T-helper 2 cell treated with Interferon-gamma antibody and Interleukin-4, amounts not matched to agents 5 μg/mL and 100 μg/mL, for 36 hours (primary cell): Measurements from ENCODE around the gene HLCS.
"Not testable (repeated sequence)": the region's sequence is repeated elsewhere in the genome, so short reads cannot be mapped to it uniquely, and the experiment has no call there.

Experiments used
- DNase-seq: peaks from one replicate; pipeline ENCODE4 v3.0.0; 2021; ENCODE audit warnings: low spot score
- H3K27ac Mint-ChIP-seq: one replicate; pipeline ENCODE4 v1.8.0; 2021; ENCODE audit warnings: mild to moderate bottlenecking, mixed read lengths
- H3K27me3 Mint-ChIP-seq: one replicate; pipeline ENCODE4 v1.8.0; 2021; ENCODE audit warnings: low read depth, mixed read lengths
- H3K36me3 Mint-ChIP-seq: one replicate; pipeline ENCODE4 v1.8.0; 2021; ENCODE audit warnings: low read depth, mixed read lengths
- H3K4me1 Mint-ChIP-seq: one replicate; pipeline ENCODE4 v1.8.0; 2021; ENCODE audit warnings: low read depth, mixed read lengths
- H3K4me3 Mint-ChIP-seq: one replicate; pipeline ENCODE4 v1.8.0; 2022; ENCODE audit warnings: mild to moderate bottlenecking, moderate library complexity, mixed read lengths
- H3K9me3 Mint-ChIP-seq: one replicate; pipeline ENCODE4 v1.8.0; 2021; ENCODE audit warnings: mixed read lengths

Gene HLCS

DNA sequence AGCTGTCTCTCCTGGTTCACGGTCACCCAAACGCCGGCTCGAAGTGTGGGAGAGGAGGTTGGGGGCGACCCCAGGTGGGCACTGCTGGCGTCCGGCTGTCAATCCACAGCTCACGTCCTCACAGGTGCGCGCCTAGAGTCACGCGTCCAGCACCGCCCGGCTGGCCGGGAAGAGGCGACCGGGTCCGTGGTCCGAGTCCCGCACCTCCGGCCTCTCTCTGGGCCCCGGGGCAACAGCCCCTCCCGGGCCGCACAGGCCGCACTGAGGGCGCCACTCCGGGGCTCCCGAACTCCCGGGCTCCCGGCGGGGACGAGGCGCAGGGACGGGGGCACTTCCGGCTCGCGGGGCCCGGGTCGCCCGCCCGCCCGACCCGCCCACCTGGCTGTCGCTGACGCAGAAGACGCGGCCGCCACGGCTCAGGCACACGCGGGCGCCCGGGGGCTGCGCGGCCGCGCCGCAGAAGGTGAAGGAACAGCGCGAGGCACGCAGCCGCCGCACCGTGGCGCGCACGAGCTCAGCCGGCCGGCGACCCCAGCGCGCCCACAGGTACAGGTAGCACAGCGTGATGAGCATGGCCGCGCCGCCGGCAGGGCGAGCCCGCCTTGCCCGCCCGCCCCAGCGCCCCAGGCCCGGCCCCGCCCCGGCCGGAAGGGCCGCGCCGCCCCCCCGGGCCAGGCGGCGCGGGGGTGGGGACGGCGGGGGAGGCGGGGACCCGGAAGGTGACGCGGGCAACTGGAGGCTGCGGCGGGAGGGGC, at the start of gene HLCS:
Gene HLCS, minus strand, starts transcription at position 604 of the 755 bp plus-strand sequence. Its CDS starts 31 bp downstream, at position 573.
- Mint-ChIP-seq H3K27ac (peak within 1 kb of the TSS; percentile 83), H3K36me3 (peaks cover 7% of the 10 kb centered on the region), H3K9me3 (no peaks in the 10 kb centered on the region), H3K4me1 (peaks cover 17% of the 10 kb centered on the region), H3K27me3 (no peaks in the 10 kb centered on the region), H3K4me3 (peak within 1 kb of the TSS; percentile 78)
- peak; percentile 75 for DNase-seq

DNA sequence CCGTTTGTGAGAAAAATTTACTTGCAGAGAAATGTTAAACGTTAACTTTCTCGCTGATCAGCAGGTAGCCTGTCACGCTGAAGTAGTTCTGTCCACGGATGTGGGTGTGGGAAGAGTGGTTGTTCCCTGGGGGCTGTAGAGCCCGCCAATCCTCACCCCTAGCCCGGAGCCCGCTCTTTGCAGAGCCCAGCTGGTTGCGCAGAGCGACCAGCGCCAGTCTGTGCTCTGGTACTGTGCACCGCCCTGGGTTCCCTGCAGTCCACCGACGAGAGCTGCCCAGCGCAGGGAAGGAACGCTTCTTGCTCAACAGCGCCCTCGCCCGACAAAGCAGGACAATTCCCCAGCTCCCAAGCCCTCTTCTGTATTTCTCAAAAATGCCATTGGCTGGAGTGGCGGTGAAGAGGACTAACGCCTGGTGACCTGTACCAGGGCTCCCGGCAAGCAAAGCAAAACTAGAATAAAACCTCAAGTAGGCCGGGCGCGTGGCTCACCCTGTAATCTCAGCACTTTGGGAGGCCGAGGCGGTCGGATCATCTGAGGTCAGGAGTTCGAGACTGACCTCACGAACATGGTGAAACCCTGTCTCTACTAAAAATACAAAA, 43.4 kb upstream of the HLCS start:
- H3K36me3 Mint-ChIP-seq = no peaks in the 10 kb centered on the region
- peak overlapping the region; percentile 78 for H3K4me3 Mint-ChIP-seq
- no peaks in the 10 kb centered on the region for H3K9me3 Mint-ChIP-seq
- DNase-seq = peak; percentile 73
- H3K27ac Mint-ChIP-seq = no peak overlapping the region
- H3K27me3 Mint-ChIP-seq = peaks cover 51% of the 10 kb centered on the region
- peaks cover 15% of the 10 kb centered on the region for H3K4me1 Mint-ChIP-seq

DNA sequence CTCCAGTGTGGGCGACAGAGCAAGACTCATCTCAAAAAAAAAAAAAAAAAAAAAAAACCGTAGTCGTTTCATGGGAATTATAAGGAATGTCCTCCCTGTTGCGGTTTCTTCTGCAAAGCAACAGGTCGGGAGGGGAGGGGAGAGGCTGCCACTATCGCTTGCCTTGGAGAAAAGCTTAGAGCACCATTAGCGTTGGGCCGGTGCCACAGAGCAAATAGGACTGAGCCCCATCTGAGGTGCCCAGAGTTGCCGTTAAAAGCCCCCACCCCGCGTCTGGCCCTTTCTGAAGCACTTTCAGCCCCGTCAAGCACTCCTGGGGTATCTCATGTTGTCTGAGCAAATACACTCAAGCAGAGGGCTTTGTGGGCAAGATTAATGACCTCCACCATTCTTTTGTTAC, 42.3 kb upstream of the HLCS start:
- Mint-ChIP-seq H3K9me3 (no peaks in the 10 kb centered on the region), H3K4me3 (no peak overlapping the region), H3K36me3 (no peaks in the 10 kb centered on the region), H3K27ac (no peak overlapping the region), H3K27me3 (peaks cover 48% of the 10 kb centered on the region), H3K4me1 (peaks cover 15% of the 10 kb centered on the region)
- no peak for DNase-seq

DNA sequence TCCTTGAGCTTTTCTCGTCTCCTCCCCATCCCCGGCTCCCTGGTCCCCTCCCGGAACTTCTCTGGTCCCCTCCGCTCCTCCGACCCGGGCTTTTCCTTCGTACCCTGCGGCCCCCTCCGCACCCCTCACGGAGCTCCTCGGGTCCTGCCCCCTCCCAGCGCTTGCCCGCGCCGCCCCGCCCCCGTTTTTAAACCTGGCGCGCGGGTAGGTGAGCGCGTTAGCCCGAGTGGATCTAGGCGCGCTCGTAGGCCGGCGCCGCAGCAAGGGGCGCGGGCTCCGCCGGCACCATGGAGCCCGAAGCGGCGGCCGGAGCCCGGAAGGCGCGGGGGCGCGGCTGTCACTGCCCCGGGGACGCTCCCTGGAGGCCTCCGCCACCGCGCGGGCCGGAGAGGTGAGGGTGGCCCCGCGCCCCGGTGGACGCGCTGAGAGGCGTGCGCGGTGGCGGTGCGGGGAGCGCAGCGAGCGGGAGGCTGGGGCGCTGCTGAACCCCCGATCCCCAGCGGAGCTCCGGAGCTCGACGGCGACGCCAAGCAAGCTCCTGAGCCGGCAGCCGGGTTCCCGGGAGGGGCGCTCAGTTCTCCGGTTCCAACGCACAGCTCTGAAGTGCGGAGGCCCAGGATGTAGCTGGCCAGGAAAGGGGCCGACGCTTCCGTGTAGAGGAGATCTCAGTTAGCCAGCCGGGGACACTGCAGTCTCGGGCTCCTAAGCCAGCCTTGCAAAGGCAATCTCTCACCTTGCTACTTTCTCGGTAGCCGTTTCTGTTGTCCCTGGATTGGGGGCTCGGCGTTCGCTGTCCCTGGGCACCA, 40.2 kb upstream of the HLCS start, which contains the start of gene RIPPLY3:
Gene RIPPLY3, plus strand, starts transcription at position 217 of the 806 bp plus-strand sequence. Its CDS starts 71 bp downstream, at position 288.
- H3K27ac Mint-ChIP-seq = no peak within 1 kb of the TSS
- no peak for DNase-seq
- no peaks in the 10 kb centered on the region for H3K36me3 Mint-ChIP-seq
- H3K4me1 Mint-ChIP-seq = peaks cover 16% of the 10 kb centered on the region
- H3K4me3 Mint-ChIP-seq = peak within 1 kb of the TSS; percentile 59
- no peaks in the 10 kb centered on the region for H3K9me3 Mint-ChIP-seq
- H3K27me3 Mint-ChIP-seq = peaks cover 37% of the 10 kb centered on the region

DNA sequence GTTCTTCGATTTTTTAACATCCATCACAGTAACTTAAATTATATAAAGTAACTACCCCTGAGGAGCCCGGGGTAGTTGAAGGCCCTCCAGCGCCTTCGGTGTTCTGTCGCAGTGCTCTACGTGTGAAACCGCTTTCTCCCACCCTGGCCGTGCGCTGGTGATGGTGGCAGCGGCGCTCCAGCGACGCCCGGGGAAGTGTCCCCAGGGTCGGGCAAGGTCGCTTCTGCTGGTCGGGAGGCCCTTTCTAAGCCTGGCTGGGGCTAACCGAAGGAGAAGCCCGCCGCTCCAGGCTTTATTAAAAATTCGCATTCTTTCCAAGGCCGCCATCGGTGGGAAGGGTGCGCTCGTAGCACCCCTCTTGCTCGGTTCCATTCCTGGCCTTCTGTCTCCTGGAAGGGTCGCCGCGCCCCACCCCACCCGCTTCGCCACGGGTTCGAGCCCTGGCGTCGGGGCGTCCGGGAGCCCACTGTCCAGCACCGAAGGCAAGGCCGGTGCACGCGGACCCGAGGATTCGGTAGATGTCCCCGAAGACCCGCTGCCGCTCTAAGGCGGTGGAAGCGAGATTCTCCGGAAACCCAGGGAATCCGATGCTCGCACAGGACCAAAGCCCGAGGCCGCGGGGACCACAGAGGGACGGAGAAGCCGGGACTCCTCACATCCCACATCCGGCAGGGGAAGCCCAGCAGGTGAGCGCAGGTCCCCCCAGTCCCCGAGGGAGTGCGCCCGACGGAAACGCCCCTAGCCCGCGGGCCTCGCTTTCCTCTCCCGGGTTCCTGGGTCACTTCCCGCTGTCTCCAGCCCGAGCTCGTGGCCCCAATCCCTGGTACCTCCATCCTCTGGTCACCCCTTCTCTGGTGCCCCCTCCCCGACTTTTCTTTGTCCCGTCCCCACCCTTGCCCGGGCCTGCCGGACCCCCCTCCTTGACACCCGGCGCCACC, 39.3 kb upstream of the HLCS start:
- H3K9me3 Mint-ChIP-seq = no peaks in the 10 kb centered on the region

DNA sequence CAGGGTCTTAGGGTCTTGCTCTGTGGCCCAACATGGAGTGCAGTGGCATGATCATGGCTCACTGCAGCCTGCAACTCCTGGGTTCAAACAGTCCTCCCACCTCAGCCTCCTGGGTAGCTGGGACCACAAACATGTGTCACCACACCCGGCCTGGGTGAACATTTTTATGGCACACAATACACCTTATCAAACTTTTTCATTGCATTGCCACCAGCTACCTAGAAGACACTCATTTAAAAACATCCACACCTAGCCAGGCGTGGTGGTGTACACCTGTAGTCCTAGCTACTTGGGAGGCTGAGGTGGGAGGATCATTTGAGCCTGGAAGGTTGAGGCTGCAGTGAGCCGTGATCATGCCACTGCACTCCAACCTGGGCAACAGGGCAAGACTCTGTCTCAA, 37.4 kb upstream of the HLCS start:
- not testable (repeated sequence) for DNase-seq, H3K36me3 Mint-ChIP-seq, H3K4me3 Mint-ChIP-seq, H3K9me3 Mint-ChIP-seq, H3K27ac Mint-ChIP-seq
- H3K4me1 Mint-ChIP-seq = peaks cover 14% of the 10 kb centered on the region
- peaks cover 27% of the 10 kb centered on the region for H3K27me3 Mint-ChIP-seq

More for the DNA sequence above, 39.3 kb upstream of the HLCS start:
- no peak overlapping the region for H3K27ac Mint-ChIP-seq
- H3K27me3 Mint-ChIP-seq = peaks cover 37% of the 10 kb centered on the region
- no peak for DNase-seq
- H3K4me3 Mint-ChIP-seq = no peak overlapping the region
- H3K36me3 Mint-ChIP-seq = no peaks in the 10 kb centered on the region
- H3K4me1 Mint-ChIP-seq = peaks cover 22% of the 10 kb centered on the region

DNA sequence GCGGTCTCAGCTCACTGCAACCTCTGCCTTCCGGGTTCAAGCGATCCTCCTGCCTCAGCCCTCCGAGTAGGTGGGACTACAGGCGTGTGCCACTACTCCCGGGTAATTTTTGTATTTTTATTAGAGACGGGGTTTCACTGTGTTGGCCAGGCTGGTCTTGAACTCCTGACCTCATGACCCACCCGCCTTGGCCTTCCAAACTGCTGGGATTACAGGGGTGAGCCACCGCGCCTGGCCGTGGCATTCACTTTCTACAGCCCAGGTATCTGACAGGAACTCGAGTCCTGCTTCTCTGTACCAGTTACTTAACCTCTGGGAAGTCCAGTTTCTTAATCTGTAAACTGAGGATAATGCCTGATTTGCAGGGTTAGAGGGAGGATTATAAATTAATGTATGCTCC, 36.4 kb upstream of the HLCS start:
- H3K4me1 Mint-ChIP-seq = peaks cover 14% of the 10 kb centered on the region
- peaks cover 16% of the 10 kb centered on the region for H3K27me3 Mint-ChIP-seq
- H3K27ac Mint-ChIP-seq, H3K36me3 Mint-ChIP-seq, H3K4me3 Mint-ChIP-seq, H3K9me3 Mint-ChIP-seq, DNase-seq: not testable (repeated sequence)

DNA sequence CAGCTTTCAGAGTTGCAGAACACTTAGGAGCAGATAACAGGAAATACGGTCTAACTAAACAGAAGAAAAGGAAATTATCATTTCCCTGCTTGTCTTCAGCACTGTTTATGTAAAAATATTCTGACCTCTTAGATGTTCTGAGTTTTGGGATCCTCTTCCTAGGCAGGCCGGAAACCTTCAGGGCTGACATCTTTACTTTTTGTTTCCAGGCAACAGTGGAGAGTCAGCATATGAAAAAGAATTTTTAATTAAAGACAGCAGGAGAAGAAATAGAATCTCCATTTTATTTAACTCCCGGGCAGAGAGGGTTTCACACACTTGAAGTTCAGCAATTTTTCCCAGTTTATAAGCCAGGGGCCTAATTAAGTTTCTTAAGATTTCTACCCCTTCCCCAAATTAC, 35.0 kb upstream of the HLCS start:
- no peak overlapping the region for H3K27ac Mint-ChIP-seq
- H3K27me3 Mint-ChIP-seq = peaks cover 7% of the 10 kb centered on the region
- no peaks in the 10 kb centered on the region for H3K36me3 Mint-ChIP-seq
- H3K9me3 Mint-ChIP-seq = no peaks in the 10 kb centered on the region
- no peak overlapping the region for H3K4me3 Mint-ChIP-seq
- no peak for DNase-seq
- peaks cover 10% of the 10 kb centered on the region for H3K4me1 Mint-ChIP-seq

DNA sequence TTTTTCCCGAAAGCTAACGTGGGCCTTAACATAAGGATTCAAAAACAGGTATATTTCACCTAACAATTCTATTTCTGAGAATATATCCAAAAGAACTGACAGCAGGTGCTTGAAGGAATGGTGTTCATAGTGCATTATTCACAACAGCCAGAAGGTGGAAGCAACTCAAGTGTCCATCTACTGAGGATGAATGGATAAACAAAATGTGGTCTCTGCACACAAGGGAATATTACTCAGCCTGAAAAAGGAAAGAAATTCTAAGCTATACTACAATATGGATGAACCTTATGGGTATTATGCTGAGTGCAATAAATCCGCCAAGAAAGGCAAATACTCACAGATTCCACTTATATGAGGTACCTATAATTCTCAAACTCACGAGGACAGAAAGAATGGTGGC, 33.9 kb upstream of the HLCS start:
- Mint-ChIP-seq H3K9me3 (no peaks in the 10 kb centered on the region), H3K27ac (no peak overlapping the region), H3K36me3 (no peaks in the 10 kb centered on the region), H3K4me1 (peaks cover 10% of the 10 kb centered on the region), H3K27me3 (peaks cover 6% of the 10 kb centered on the region), H3K4me3 (no peak overlapping the region)
- no peak for DNase-seq

DNA sequence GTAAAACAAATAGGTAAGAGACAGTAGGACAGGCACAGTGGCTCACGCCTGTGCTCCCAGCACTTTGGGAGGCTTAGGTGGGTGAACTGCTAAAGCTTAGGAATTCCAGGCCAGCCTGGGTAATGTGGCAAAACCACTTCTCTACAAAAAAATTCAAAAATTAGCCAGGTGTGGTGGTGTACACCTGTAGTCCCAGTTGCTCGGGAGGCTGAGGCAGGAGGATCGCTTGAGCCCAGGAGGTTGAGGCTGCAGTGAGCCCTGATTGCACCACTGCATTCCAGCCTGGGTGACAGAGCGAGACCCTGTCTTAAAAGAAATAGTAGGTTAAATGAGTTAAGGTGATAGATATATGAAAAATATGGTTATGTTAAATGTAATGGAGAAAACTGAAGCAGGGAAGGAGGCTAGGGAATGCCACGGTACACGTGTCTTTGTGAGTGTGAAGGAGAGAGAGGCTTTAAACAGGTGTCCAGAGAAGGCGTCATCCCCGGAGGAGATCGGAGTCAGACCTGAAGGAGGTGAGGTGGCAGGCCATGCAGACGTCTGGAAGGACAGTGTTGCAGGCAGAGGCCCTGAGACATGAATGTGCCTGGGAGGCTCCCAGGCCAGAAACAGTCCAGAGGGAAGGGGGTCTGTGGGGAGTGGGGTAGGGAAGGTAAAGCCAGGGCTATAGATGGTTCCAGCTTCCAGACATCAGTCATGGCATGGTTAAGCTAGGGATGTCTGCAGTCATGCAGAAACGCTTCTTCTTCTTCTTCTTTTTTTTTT, 32.8 kb upstream of the HLCS start:
- no peaks in the 10 kb centered on the region for H3K9me3 Mint-ChIP-seq

DNA sequence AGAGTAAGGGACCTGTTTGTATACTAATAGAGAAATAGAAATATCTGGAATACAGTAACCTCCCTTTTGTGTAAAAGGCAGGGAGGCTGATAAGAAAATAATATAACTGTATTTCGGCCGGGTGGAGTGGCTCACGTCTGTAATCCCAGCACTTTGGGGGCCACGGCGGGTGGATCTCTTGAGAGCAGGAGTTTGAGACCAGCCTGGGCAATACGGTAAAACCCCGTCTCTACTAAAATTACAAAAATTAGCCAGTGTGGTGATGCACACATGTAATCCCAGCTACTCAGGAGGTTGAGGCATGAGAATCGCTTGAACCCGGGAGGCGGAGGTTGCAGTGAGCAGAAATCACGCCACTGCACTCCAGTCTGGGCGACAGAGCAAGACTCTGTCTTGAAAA, 28.8 kb upstream of the HLCS start:
- H3K36me3 Mint-ChIP-seq, H3K27ac Mint-ChIP-seq, H3K9me3 Mint-ChIP-seq, H3K27me3 Mint-ChIP-seq, DNase-seq, H3K4me3 Mint-ChIP-seq, H3K4me1 Mint-ChIP-seq: not testable (repeated sequence)

More for the DNA sequence above, 32.8 kb upstream of the HLCS start:
- Mint-ChIP-seq H3K27me3 (peaks cover 2% of the 10 kb centered on the region), H3K36me3 (no peaks in the 10 kb centered on the region), H3K4me3 (no peak overlapping the region), H3K27ac (no peak overlapping the region), H3K4me1 (peaks cover 10% of the 10 kb centered on the region)
- DNase-seq = no peak

DNA sequence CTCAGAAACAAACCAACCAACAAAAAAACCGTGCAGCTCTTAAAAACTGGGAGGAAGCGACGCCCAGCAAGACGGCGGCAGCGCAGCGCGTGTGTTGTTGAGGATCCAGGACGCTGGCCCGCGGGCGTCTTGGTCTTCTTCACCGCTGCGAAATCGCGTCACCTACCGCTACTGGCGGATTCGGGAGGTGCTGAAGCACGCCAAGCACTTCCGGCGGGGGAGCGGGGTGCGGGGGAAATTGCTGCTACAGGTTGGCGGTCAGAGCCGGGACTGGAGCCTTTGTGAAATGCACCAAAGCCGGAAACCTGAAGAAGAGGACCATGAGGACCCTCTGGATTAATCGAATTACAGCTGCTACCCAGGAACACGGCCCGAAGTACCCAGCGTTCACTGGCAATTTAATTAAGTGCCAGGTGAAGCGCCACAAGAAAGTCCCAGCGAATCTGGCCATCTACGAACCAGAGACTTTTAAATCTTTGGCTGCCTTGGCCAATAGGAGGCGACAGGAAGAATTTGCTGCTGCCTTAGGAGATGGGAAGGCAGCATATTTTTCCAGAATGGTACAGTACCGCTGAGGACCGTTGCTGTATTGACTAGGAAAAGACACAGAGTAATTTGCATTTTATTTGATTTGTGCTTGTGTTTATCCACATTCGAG, 28.2 kb upstream of the HLCS start:
- DNase-seq = no peak
- H3K4me1 Mint-ChIP-seq = peaks cover 3% of the 10 kb centered on the region
- peak overlapping the region; percentile 24 for H3K4me3 Mint-ChIP-seq
- H3K36me3 Mint-ChIP-seq = no peaks in the 10 kb centered on the region
- H3K27ac Mint-ChIP-seq = no peak overlapping the region
- no peaks in the 10 kb centered on the region for H3K9me3 Mint-ChIP-seq
- peaks cover 2% of the 10 kb centered on the region for H3K27me3 Mint-ChIP-seq
